GM12878 (cell line): ENCODE data around the gene SLC26A8. TPM values are rescaled to one million over a fixed set of nuclear protein-coding genes. Genes with fewer than 3 reads are reported as not detected.

Experiments used
- ATAC-seq: fragments of 200-7000 bp; cut with Tn5 transposase; 3 replicates; pipeline ENCODE4 v1.9.1; 2020; ENCODE audit warnings: mild to moderate bottlenecking, moderate library complexity
- BruUV-seq: library from RNA; stranded (reverse); fragments of 400-500 nt; replicated peaks from 2 replicates; lab custom pipeline; 2021; lab: Mats Ljungman, UMichigan
- CTCF ChIA-PET: fragments of 300-600 bp; sonication (Branson Sonifier 250); formaldehyde crosslinking; extraction: SDS; loops from one replicate; lab custom pipeline; 2021; ENCODE audit warnings: inconsistent platforms; lab: Yijun Ruan, JAX
- POLR2A ChIA-PET: fragments of 350-600 bp; formaldehyde crosslinking; extraction: SDS; loops from one replicate; lab custom pipeline; 2021; ENCODE audit warnings: inconsistent platforms; lab: Charles Lee
- RAD21 ChIA-PET: fragments of 300-600 bp; sonication (Branson Sonifier 250); formaldehyde crosslinking; loops from one replicate; lab custom pipeline; 2023; ENCODE audit warnings: antibody characterized with exemption; ENCODE audit not compliant: unreplicated experiment; lab: Charles Lee
- SMC1A ChIA-PET: fragments of 300-600 bp; sonication (Branson Sonifier 250); formaldehyde crosslinking; loops from one replicate; lab custom pipeline; 2023; ENCODE audit not compliant: unreplicated experiment, uncharacterized antibody; lab: Charles Lee
- DNase-seq: peaks from one replicate; pipeline ENCODE4 v3.0.0-alpha.2; 2011; ENCODE audit warnings: low read depth, low spot score
- FAIRE-seq: peaks from 3 replicates; lab custom pipeline; 2011; peaks lifted over from hg19 to GRCh38; lab: Jason Lieb, UNC
- H2AFZ ChIP-seq: 2 replicates; pipeline ENCODE4 v1.6.0; 2011; ENCODE audit warnings: low read depth, low read length, control low read depth; ENCODE audit not compliant: control insufficient read depth
- H3K27ac ChIP-seq: 2 replicates; pipeline ENCODE4 v1.5.1; 2011; ENCODE audit warnings: control low read depth; ENCODE audit not compliant: control insufficient read depth, insufficient read depth
- H3K27me3 ChIP-seq, 2 experiments: replicated peaks in 1 of 2; 2 replicates each; pipeline versions ENCODE4 v1.6.0 to v1.6.1; 2011; ENCODE audit warnings: low read length in 1 of 2; ENCODE audit not compliant: control insufficient read depth in 2 of 2, insufficient read depth in 2 of 2
- H3K36me3 ChIP-seq, 2 experiments: 2 replicates each; pipeline ENCODE4 v1.5.1; 2011; ENCODE audit warnings: low read length in 1 of 2; ENCODE audit not compliant: control insufficient read depth in 2 of 2, insufficient read depth in 2 of 2
- H3K4me1 ChIP-seq: 2 replicates; pipeline ENCODE4 v1.6.1; 2011; ENCODE audit warnings: mild to moderate bottlenecking, low read length, moderate library complexity, mixed read lengths; ENCODE audit not compliant: control insufficient read depth, insufficient read depth
- H3K4me2 ChIP-seq: 2 replicates; pipeline ENCODE4 v1.6.0; 2011; ENCODE audit warnings: control low read depth; ENCODE audit not compliant: control insufficient read depth, insufficient read depth
- H3K4me3 ChIP-seq: fragments of 200-600 bp; sonication (generic); 2 replicates; pipeline ENCODE4 v1.5.1; 2016
- H3K79me2 ChIP-seq: 2 replicates; pipeline ENCODE4 v1.6.0; 2011; ENCODE audit warnings: low read length; ENCODE audit not compliant: control insufficient read depth, insufficient read depth
- H3K9ac ChIP-seq: 2 replicates; pipeline ENCODE4 v1.8.0; 2011; ENCODE audit warnings: low read length, control low read depth, mixed read lengths; ENCODE audit not compliant: control insufficient read depth, insufficient read depth
- H3K9me3 ChIP-seq: replicated peaks from 3 replicates; pipeline ENCODE4 v1.5.1; 2011; ENCODE audit warnings: mild to moderate bottlenecking, low read length; ENCODE audit not compliant: control insufficient read depth, insufficient read depth
- H4K20me1 ChIP-seq: 2 replicates; pipeline ENCODE4 v1.6.0; 2011; ENCODE audit not compliant: control insufficient read depth, insufficient read depth
- BHLHE40 ChIP-seq, 2 experiments: fragments of 450-650 bp in 1 of 2; IDR thresholded peaks; 2 replicates each; pipeline ENCODE4 v1.6.1; 2011 to 2017; ENCODE audit warnings: low read depth in 2 of 2, borderline replicate concordance in 1 of 2, improper control_type of control experiment in 1 of 2, low read length in 1 of 2, mild to moderate bottlenecking in 1 of 2
- CREM ChIP-seq: IDR thresholded peaks from 2 replicates; pipeline ENCODE4 v1.6.1; 2014; ENCODE audit warnings: antibody characterized with exemption, low read depth
- E2F8 ChIP-seq: fragments of 450-650 bp; IDR thresholded peaks from 2 replicates; pipeline ENCODE4 v1.6.1; 2018; ENCODE audit warnings: mild to moderate bottlenecking, low read depth, moderate library complexity; ENCODE audit not compliant: partially characterized antibody
- EED ChIP-seq: sonication (generic); IDR thresholded peaks from 2 replicates; pipeline ENCODE4 v1.6.1; 2016; ENCODE audit warnings: antibody characterized with exemption, low read depth
- ETV6 ChIP-seq, 2 experiments: fragments of 450-650 bp in 1 of 2; IDR thresholded peaks in 1 of 2; conservative IDR thresholded peaks in 1 of 2; 2 replicates each; pipeline ENCODE4 v1.6.1; 2014; ENCODE audit warnings: antibody characterized with exemption in 1 of 2, borderline replicate concordance in 1 of 2, low read depth in 1 of 2, mild to moderate bottlenecking in 1 of 2, moderate library complexity in 1 of 2
- FOXM1 ChIP-seq: IDR thresholded peaks from 2 replicates; pipeline ENCODE4 v1.6.1; 2012; ENCODE audit warnings: low read depth, mild to moderate bottlenecking, inconsistent platforms, low read length, moderate library complexity
- LARP7 ChIP-seq: fragments of 450-650 bp; IDR thresholded peaks from 2 replicates; pipeline ENCODE4 v1.6.1; 2017; ENCODE audit warnings: mild to moderate bottlenecking
- MYB ChIP-seq: fragments of 150-350 bp; IDR thresholded peaks from 2 replicates; pipeline ENCODE4 v1.6.1; 2014; ENCODE audit warnings: mild to moderate bottlenecking, low read depth, low read length, borderline replicate concordance
- NFIC ChIP-seq: IDR thresholded peaks from 2 replicates; pipeline ENCODE4 v1.6.1; 2012; ENCODE audit warnings: low read depth, mild to moderate bottlenecking, inconsistent platforms, low read length, moderate library complexity
- NFXL1 ChIP-seq: fragments of 450-650 bp; IDR thresholded peaks from 2 replicates; pipeline ENCODE4 v1.6.1; 2017; ENCODE audit warnings: antibody characterized with exemption, mild to moderate bottlenecking, borderline replicate concordance
- NR2F1 ChIP-seq: fragments of 450-650 bp; conservative IDR thresholded peaks from 2 replicates; pipeline ENCODE4 v1.6.1; 2017; ENCODE audit warnings: mild to moderate bottlenecking
- POU2F2 ChIP-seq: IDR thresholded peaks from 3 replicates; pipeline ENCODE4 v1.6.1; 2011; ENCODE audit warnings: low read depth, mild to moderate bottlenecking, low read length, borderline replicate concordance
- RAD21 ChIP-seq: IDR thresholded peaks from 2 replicates; pipeline ENCODE4 v1.6.1; 2011; ENCODE audit warnings: mild to moderate bottlenecking, low read depth, low read length, moderate library complexity; ENCODE audit not compliant: insufficient read depth
- RELB ChIP-seq: fragments of 450-650 bp; IDR thresholded peaks from 2 replicates; pipeline ENCODE4 v1.6.1; 2017; ENCODE audit warnings: low read depth, mild to moderate bottlenecking, moderate library complexity
- SMARCA5 ChIP-seq: fragments of 450-650 bp; IDR thresholded peaks from 2 replicates; pipeline ENCODE4 v1.6.1; 2017; ENCODE audit warnings: mild to moderate bottlenecking
- YY1 ChIP-seq: IDR thresholded peaks from 2 replicates; pipeline ENCODE4 v1.6.1; 2011; ENCODE audit warnings: low read depth, mild to moderate bottlenecking, low read length
- WGBS: methylation state at CpG from one replicate; pipeline ENCODE4 v1.1.6; 2016; ENCODE audit warnings: low lambda C conversion rate; ENCODE audit not compliant: insufficient replicate concordance, insufficient coverage; ENCODE audit errors: missing lambda C conversion rate; 5-methylcytosine and 5-hydroxymethylcytosine counted together
- in situ Hi-C: fragments of 300-500 bp; cut with MboI; formaldehyde crosslinking; loops from 9 replicates; pipeline ENCODE4 v1.14.3; 2018; ENCODE audit warnings: mixed read lengths
- intact Hi-C: fragments of 100-400 bp; cut with micrococcal nuclease; formaldehyde crosslinking; loops from one replicate; pipeline ENCODE4 v1.14.2; 2022; ENCODE audit not compliant: unreplicated experiment
- polyA plus RNA-seq, 11 experiments: library from polyadenylated mRNA; depleted of rRNA in 4 of 11; unstranded in 6 of 11; stranded (reverse) in 5 of 11; fragments of >200 nt; fragmentation: Nextera tagmentation in 4 of 11; fragmentation: Illumina TruSeq in 1 of 11; extraction: Ambion mirVana in 4 of 11; extraction: Trizol in 1 of 11; gene quantifications; 1 replicate in 1 of 11; 2 replicates in 10 of 11; pipeline versions ENCODE4 v1.2.1 to v1.2.3, GENCODE V29; 2011 to 2016; ENCODE audit warnings: inconsistent platforms in 2 of 11, missing spikeins in 2 of 11, low read depth in 1 of 11
- total RNA-seq, 4 experiments: library from RNA; depleted of rRNA in 3 of 4; stranded (reverse); fragments of >200 nt in 3 of 4; fragmentation: Illumina TruSeq in 1 of 4; extraction: Trizol in 1 of 4; gene quantifications; 2 replicates each; pipeline versions ENCODE4 v1.2.1 to v1.2.3, GENCODE V29; 2013 to 2021

The SLC26A8 gene
- total and polyA plus RNA-seq, 10 of the 15 experiments (the other 5 are each of a cell fraction or from before 2014, with no cell fraction given) = 0.09 to 0.95 (median 0.27) TPM; not detected in 2

- FAIRE-seq (no peak), DNase-seq (no peak), ATAC-seq (no peak)
- Histone ChIP-seq H3K9ac (no peak overlapping the region), H3K27me3 (no peaks in the 10 kb centered on the region), H3K27ac (no peak overlapping the region), H3K4me3 (no peak overlapping the region), H3K4me1 (no peaks in the 10 kb centered on the region), H3K79me2 (no peaks in the 10 kb centered on the region), H3K36me3 (no peaks in the 10 kb centered on the region), H3K4me2 (no peak overlapping the region), H4K20me1 (no peaks in the 10 kb centered on the region), H2AFZ (no peak overlapping the region), H3K9me3 (no peaks in the 10 kb centered on the region; the same call in 2 of the 3 replicates)
- in situ Hi-C loops = no loop called here
- ChIA-PET SMC1A (no interaction called here), CTCF (no interaction called here), POLR2A (no interaction called here), RAD21 (no interaction called here)
- intact Hi-C loops = no loop called here
- TF ChIP-seq ETV6 (conservative IDR thresholded peaks at IDR 0.05 in 1 of 2, IDR thresholded peaks at IDR 0.05 in 1 of 2; ENCODE audit: borderline replicate concordance in 1 of 2, low read depth in 1 of 2) (no peak), RELB (no peak), E2F8 (no peak), CREM (no peak), NFXL1 (no peak), MYB (no peak), LARP7 (no peak), BHLHE40 (IDR thresholded peaks at IDR 0.05; ENCODE audit: borderline replicate concordance in 1 of 2, low read depth in 2 of 2, low read length in 1 of 2) (no peak), EED (no peak), SMARCA5 (no peak), NFIC (no peak), YY1 (no peak), NR2F1 (no peak), POU2F2 (no peak), FOXM1 (no peak), RAD21 (no peak)
- 92% methylated on average over 1 of the region's 1 CpG for WGBS
- no TSS peak for BruUV-seq
Measured at GRCh38 chr6:35943390-35943789, 81.1 kb downstream of the SLC26A8 start.
